CD4-positive, alpha-beta T cell (primary cell): ENCODE data around the gene ANO6. TPM values are rescaled to one million over a fixed set of nuclear protein-coding genes. Genes with fewer than 3 reads are reported as not detected.

Source experiments
- ATAC-seq: fragments of 200-7000 bp; cut with Tn5 transposase; one replicate; pipeline ENCODE4 v1.10.0; 2022; ENCODE audit warnings: mild to moderate bottlenecking; ENCODE audit not compliant: poor library complexity
- CTCF ChIA-PET: fragments of 350-600 bp; sonication (Branson Sonifier 250); formaldehyde crosslinking; loops from one replicate; lab custom pipeline; 2021; ENCODE audit warnings: antibody characterized with exemption, inconsistent platforms; lab: Charles Lee
- POLR2A ChIA-PET: fragments of 350-600 bp; sonication (Branson Sonifier 250); formaldehyde crosslinking; loops from one replicate; lab custom pipeline; 2021; ENCODE audit warnings: antibody characterized with exemption, inconsistent platforms; lab: Charles Lee
- DNase-seq, 14 experiments: peaks; one replicate each; pipeline ENCODE4 v3.0.0-alpha.2; 2013 to 2020; ENCODE audit warnings: mixed read lengths in 2 of 14
- H3K27ac ChIP-seq, 2 donors: one replicate each; pipeline versions ENCODE4 v1.5.1 to v1.7.0; 2013; ENCODE audit warnings: low read length in 2 of 2, low read depth in 1 of 2, mild to moderate bottlenecking in 1 of 2
- H3K27me3 ChIP-seq, 2 experiments: 1 replicate in 1 of 2; 2 replicates in 1 of 2; pipeline versions ENCODE4 v1.6.1 to v1.7.0; 2013; ENCODE audit warnings: low read length in 2 of 2, control low read depth in 1 of 2, mild to moderate bottlenecking in 1 of 2, moderate library complexity in 1 of 2; ENCODE audit not compliant: insufficient read depth in 2 of 2, control insufficient read depth in 1 of 2
- H3K36me3 ChIP-seq: one replicate; pipeline ENCODE4 v1.6.1; 2013; ENCODE audit warnings: low read length, control low read depth; ENCODE audit not compliant: insufficient read depth
- H3K4me1 ChIP-seq: one replicate; pipeline ENCODE4 v1.6.1; 2013; ENCODE audit warnings: low read length, control low read depth; ENCODE audit not compliant: insufficient read depth
- H3K4me3 ChIP-seq: one replicate; pipeline ENCODE4 v1.5.1; 2013; ENCODE audit warnings: mild to moderate bottlenecking, low read length, moderate library complexity
- H3K9me3 ChIP-seq, 2 experiments: 1 replicate in 1 of 2; 2 replicates in 1 of 2; pipeline versions ENCODE4 v1.6.1 to v1.7.0; 2013; ENCODE audit warnings: low read length in 2 of 2, mild to moderate bottlenecking in 2 of 2, control low read depth in 1 of 2, moderate library complexity in 1 of 2; ENCODE audit not compliant: control insufficient read depth in 1 of 2, insufficient read depth in 1 of 2
- H3K27ac Mint-ChIP-seq: one replicate; pipeline ENCODE4 v1.8.0; 2020; ENCODE audit warnings: mixed read lengths
- H3K27me3 Mint-ChIP-seq: one replicate; pipeline ENCODE4 v1.8.0; 2021; ENCODE audit warnings: mixed read lengths
- H3K36me3 Mint-ChIP-seq: one replicate; pipeline ENCODE4 v1.8.0; 2021; ENCODE audit warnings: low read depth, mixed read lengths
- H3K4me1 Mint-ChIP-seq: one replicate; pipeline ENCODE4 v1.8.0; 2021; ENCODE audit warnings: low read depth, mixed read lengths
- H3K4me3 Mint-ChIP-seq: one replicate; pipeline ENCODE4 v1.8.0; 2020; ENCODE audit warnings: mild to moderate bottlenecking, mixed read lengths
- H3K9me3 Mint-ChIP-seq: one replicate; pipeline ENCODE4 v1.8.0; 2020; ENCODE audit warnings: mixed read lengths
- intact Hi-C, 2 experiments: fragments of 100-400 bp; cut with DNase I in 1 of 2; cut with micrococcal nuclease in 1 of 2; formaldehyde crosslinking; loops; one replicate each; pipeline versions ENCODE4 v1.15.1 to v1.9.0; 2023 to 2025; cut with DNase I, micrococcal nuclease
- total RNA-seq, 174 experiments: library from RNA in 2 of 174; stranded (reverse) in 2 of 174; gene quantifications; one replicate each; pipeline ENCODE4 v1.2.3 and lab custom pipeline; 2021 to 2026
- TF ChIP-seq, protein P1 (sequence below): fragments of 200-600 bp; IDR thresholded peaks from one replicate; pipeline ENCODE4 v1.8.0; 2022; ENCODE audit warnings: antibody characterized with exemption, mild to moderate bottlenecking

Gene ANO6
- total RNA-seq, 2 experiments from 2014 or later, result 11.6 to 11.7 TPM

GRCh38 chr12:45291518-45291917 lies 75.6 kb downstream of the ANO6 start:
- DNase-seq (no peak), ATAC-seq (no peak)
- no peak overlapping the region for H3K27ac ChIP-seq
- ChIA-PET POLR2A (no interaction called here), CTCF (no interaction called here)
- Mint-ChIP-seq H3K27ac (no peak overlapping the region), H3K27me3 (no peaks in the 10 kb centered on the region), H3K9me3 (no peaks in the 10 kb centered on the region), H3K4me3 (no peak overlapping the region), H3K4me1 (peaks cover 6% of the 10 kb centered on the region), H3K36me3 (no peaks in the 10 kb centered on the region)
- intact Hi-C loops, result no loop called here
- H3K4me3 ChIP-seq, result no peak overlapping the region
- no peaks in the 10 kb centered on the region for H3K4me1 ChIP-seq
- H3K36me3 ChIP-seq, result no peaks in the 10 kb centered on the region
- TF ChIP-seq, protein P1, sequence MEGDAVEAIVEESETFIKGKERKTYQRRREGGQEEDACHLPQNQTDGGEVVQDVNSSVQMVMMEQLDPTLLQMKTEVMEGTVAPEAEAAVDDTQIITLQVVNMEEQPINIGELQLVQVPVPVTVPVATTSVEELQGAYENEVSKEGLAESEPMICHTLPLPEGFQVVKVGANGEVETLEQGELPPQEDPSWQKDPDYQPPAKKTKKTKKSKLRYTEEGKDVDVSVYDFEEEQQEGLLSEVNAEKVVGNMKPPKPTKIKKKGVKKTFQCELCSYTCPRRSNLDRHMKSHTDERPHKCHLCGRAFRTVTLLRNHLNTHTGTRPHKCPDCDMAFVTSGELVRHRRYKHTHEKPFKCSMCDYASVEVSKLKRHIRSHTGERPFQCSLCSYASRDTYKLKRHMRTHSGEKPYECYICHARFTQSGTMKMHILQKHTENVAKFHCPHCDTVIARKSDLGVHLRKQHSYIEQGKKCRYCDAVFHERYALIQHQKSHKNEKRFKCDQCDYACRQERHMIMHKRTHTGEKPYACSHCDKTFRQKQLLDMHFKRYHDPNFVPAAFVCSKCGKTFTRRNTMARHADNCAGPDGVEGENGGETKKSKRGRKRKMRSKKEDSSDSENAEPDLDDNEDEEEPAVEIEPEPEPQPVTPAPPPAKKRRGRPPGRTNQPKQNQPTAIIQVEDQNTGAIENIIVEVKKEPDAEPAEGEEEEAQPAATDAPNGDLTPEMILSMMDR, result no peak
- H3K27me3 ChIP-seq, result no peaks in the 10 kb centered on the region
- no peaks in the 10 kb centered on the region for H3K9me3 ChIP-seq

GRCh38 chr12:45292486-45293195 lies 76.7 kb downstream of the ANO6 start:
- ATAC-seq, result no peak
- Histone ChIP-seq H3K9me3 (no peaks in the 10 kb centered on the region), H3K27ac (no peak overlapping the region), H3K4me3 (no peak overlapping the region), H3K4me1 (no peaks in the 10 kb centered on the region), H3K27me3 (no peaks in the 10 kb centered on the region), H3K36me3 (no peaks in the 10 kb centered on the region)
- TF ChIP-seq, protein P1, result no peak
- DNase-seq, result no peak
- H3K27ac Mint-ChIP-seq, result no peak overlapping the region
- ChIA-PET CTCF (no interaction called here), POLR2A (no interaction called here)
- peaks cover 11% of the 10 kb centered on the region for H3K4me1 Mint-ChIP-seq
- H3K36me3 Mint-ChIP-seq, result no peaks in the 10 kb centered on the region
- H3K27me3 Mint-ChIP-seq, result no peaks in the 10 kb centered on the region
- intact Hi-C loops, result no loop called here
- no peak overlapping the region for H3K4me3 Mint-ChIP-seq
- H3K9me3 Mint-ChIP-seq, result no peaks in the 10 kb centered on the region

- H3K9me3 ChIP-seq, result no peaks in the 10 kb centered on the region
- peaks cover 11% of the 10 kb centered on the region for H3K4me1 Mint-ChIP-seq
- TF ChIP-seq, protein P1, result no peak
- no peaks in the 10 kb centered on the region for H3K36me3 ChIP-seq
- no peak overlapping the region for H3K4me3 ChIP-seq
- H3K4me1 ChIP-seq, result no peaks in the 10 kb centered on the region
- no peaks in the 10 kb centered on the region for H3K9me3 Mint-ChIP-seq
- H3K4me3 Mint-ChIP-seq, result no peak overlapping the region
- POLR2A ChIA-PET, result no interaction called here
- no peaks in the 10 kb centered on the region for H3K36me3 Mint-ChIP-seq
- CTCF ChIA-PET, result no interaction called here
- no peaks in the 10 kb centered on the region for H3K27me3 Mint-ChIP-seq
- H3K27ac ChIP-seq, result no peak overlapping the region
- ATAC-seq, result no peak
- intact Hi-C loops, result no loop called here
- H3K27ac Mint-ChIP-seq, result no peak overlapping the region
- no peak for DNase-seq
- no peaks in the 10 kb centered on the region for H3K27me3 ChIP-seq
Observed at GRCh38 chr12:45294906-45295305, 79.0 kb downstream of the ANO6 start.
